ENCODE data around the gene ABCB8.

The ABCB8 gene
- 44.8 to 57.4 (median 54.5) reads per million in 4 experiments for total RNA-seq

- peak; percentile 98 for DNase-seq
Observed at GRCh38 chr7:151028131-151028947, at the start of gene ABCB8. TSS of gene ABCB8 (plus strand) at chr7:151028450. CDS start at chr7:151028516, 66 bp downstream.

- DNase-seq, result no peak
Observed at GRCh38 chr7:150979713-150980390, 48.4 kb upstream of the ABCB8 start.

- no peak for DNase-seq
Observed at GRCh38 chr7:150980663-150981062, 47.6 kb upstream of the ABCB8 start.

GRCh38 chr7:150981644-150982043, 46.6 kb upstream of the ABCB8 start:
- no peak for DNase-seq

GRCh38 chr7:150982351-150982750, 45.9 kb upstream of the ABCB8 start:
- DNase-seq, result no peak

GRCh38 chr7:150983893-150984368, 44.3 kb upstream of the ABCB8 start:
- no peak for DNase-seq

- peak; percentile 13 for DNase-seq
Observed at GRCh38 chr7:150986099-150986512, 42.1 kb upstream of the ABCB8 start.

- DNase-seq, result no peak
Observed at GRCh38 chr7:150986556-150986955, 41.7 kb upstream of the ABCB8 start.

GRCh38 chr7:150988230-150989226, 39.7 kb upstream of the ABCB8 start:
- DNase-seq, result peak; percentile 60

GRCh38 chr7:150989456-150989855, 38.8 kb upstream of the ABCB8 start:
- no peak for DNase-seq

GRCh38 chr7:150990416-150991186, 37.6 kb upstream of the ABCB8 start, which contains the start of gene NOS3:
TSS of gene NOS3 (plus strand) at chr7:150991017. CDS start at chr7:150993804, 2,787 bp downstream.
- DNase-seq, result no peak

- DNase-seq, result no peak
Observed at GRCh38 chr7:150992051-150992640, 36.1 kb upstream of the ABCB8 start.

- no peak for DNase-seq
Observed at GRCh38 chr7:150992833-150993302, 35.4 kb upstream of the ABCB8 start.

- DNase-seq, result no peak
Observed at GRCh38 chr7:150993511-150993910, 34.7 kb upstream of the ABCB8 start.

- DNase-seq, result no peak
Observed at GRCh38 chr7:150994141-150994837, 34.0 kb upstream of the ABCB8 start.

GRCh38 chr7:150994838-150995510, 33.3 kb upstream of the ABCB8 start:
- no peak for DNase-seq

- no peak for DNase-seq
Observed at GRCh38 chr7:150996376-150997074, 31.7 kb upstream of the ABCB8 start.

- no peak for DNase-seq
Observed at GRCh38 chr7:150997075-150997511, 31.2 kb upstream of the ABCB8 start.

GRCh38 chr7:150997817-150998216, 30.4 kb upstream of the ABCB8 start:
- no peak for DNase-seq

Data from effector CD8-positive, alpha-beta T cell (primary cell).